DMS153 treated with DMSO at 0.1 percent for 48 hours (cell line): ENCODE data around the gene COL4A6.
"Not testable (repeated sequence)": the region's sequence is repeated elsewhere in the genome, so short reads cannot be mapped to it uniquely, and the experiment has no call there.

Source experiments
- DNase-seq: peaks from one replicate; lab custom pipeline; 2025; ENCODE audit not compliant: unreplicated experiment; lab: John Stamatoyannopoulos, UW

Gene COL4A6

GRCh38 chrX:108438110-108438623, at the start of gene COL4A6:
COL4A6 (minus strand) TSS chrX:108438422; CDS start chrX:108438196, 226 bp downstream.
- DNase-seq = no peak

GRCh38 chrX:108485960-108486359, 47.7 kb upstream of the COL4A6 start:
- no peak for DNase-seq

- DNase-seq = no peak
Observed at GRCh38 chrX:108484251-108484650, 46.0 kb upstream of the COL4A6 start.

- not testable (repeated sequence) for DNase-seq
Observed at GRCh38 chrX:108481528-108481927, 43.3 kb upstream of the COL4A6 start.

GRCh38 chrX:108473979-108474378, 35.8 kb upstream of the COL4A6 start:
- DNase-seq = no peak

- no peak for DNase-seq
Observed at GRCh38 chrX:108468486-108468885, 30.3 kb upstream of the COL4A6 start.

- no peak for DNase-seq
Observed at GRCh38 chrX:108464604-108465003, 26.4 kb upstream of the COL4A6 start.

- DNase-seq = no peak
Observed at GRCh38 chrX:108456971-108457477, 18.8 kb upstream of the COL4A6 start.

- no peak for DNase-seq
Observed at GRCh38 chrX:108453841-108454240, 15.6 kb upstream of the COL4A6 start.

- DNase-seq = no peak
Observed at GRCh38 chrX:108447303-108447702, 9.1 kb upstream of the COL4A6 start.

GRCh38 chrX:108442901-108443464, 4.8 kb upstream of the COL4A6 start:
- DNase-seq = no peak

- no peak for DNase-seq
Observed at GRCh38 chrX:108439961-108440696, 1.9 kb upstream of the COL4A6 start.

GRCh38 chrX:108439426-108439942, 1.3 kb upstream of the COL4A6 start, which contains the start of gene COL4A5:
COL4A5 (plus strand) TSS chrX:108439838; CDS start chrX:108440126, 288 bp downstream.
- DNase-seq = no peak

- DNase-seq = no peak
Observed at GRCh38 chrX:108437349-108438109, 693 bp downstream of the COL4A6 start.

GRCh38 chrX:108435261-108435660, 3.0 kb downstream of the COL4A6 start:
- no peak for DNase-seq

- no peak for DNase-seq
Observed at GRCh38 chrX:108426262-108426661, 12.0 kb downstream of the COL4A6 start.

- no peak for DNase-seq
Observed at GRCh38 chrX:108420481-108420880, 17.7 kb downstream of the COL4A6 start.

- no peak for DNase-seq
Observed at GRCh38 chrX:108419401-108419800, 18.8 kb downstream of the COL4A6 start.

GRCh38 chrX:108417257-108417656, 21.0 kb downstream of the COL4A6 start:
- DNase-seq = no peak

GRCh38 chrX:108415891-108416290, 22.3 kb downstream of the COL4A6 start:
- DNase-seq = no peak

GRCh38 chrX:108415146-108415545, 23.1 kb downstream of the COL4A6 start:
- no peak for DNase-seq
